NT2/D1 (cell line): ENCODE measurements around the gene NOTO.

Source experiments
- SUZ12 ChIP-seq: IDR thresholded peaks from 2 replicates; pipeline ENCODE4 v1.6.1; 2011; ENCODE audit not compliant: insufficient read length, insufficient read depth; ENCODE audit errors: extremely low read depth
- YY1 ChIP-seq: IDR thresholded peaks from 2 replicates; pipeline ENCODE4 v1.6.1; 2011; ENCODE audit not compliant: insufficient read length, insufficient read depth
- ZNF274 ChIP-seq: IDR thresholded peaks from 2 replicates; pipeline ENCODE4 v1.6.1; 2011; ENCODE audit warnings: mild to moderate bottlenecking, low read depth, low read length

DNA sequence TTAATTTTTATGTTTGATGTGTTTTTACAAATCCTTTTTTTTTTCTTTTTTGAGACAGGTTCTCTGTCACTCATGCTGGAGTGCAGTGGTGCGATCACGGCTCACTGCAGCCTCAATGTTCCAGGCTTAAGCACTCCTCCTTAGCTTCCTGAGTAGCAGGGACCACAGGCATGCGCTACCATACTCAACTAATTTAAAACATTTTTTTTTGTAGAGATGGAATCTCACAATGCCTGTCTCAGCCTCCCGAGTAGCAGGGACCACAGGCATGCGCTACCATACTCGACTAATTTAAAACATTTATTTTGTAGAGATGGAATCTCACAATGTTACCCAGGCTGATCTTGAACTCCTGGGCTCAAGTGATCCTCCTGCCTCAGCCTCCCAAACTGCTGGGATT, 3.2 kb downstream of the NOTO start:
- TF ChIP-seq ZNF274 (no peak), YY1 (no peak), SUZ12 (no peak)
